B cell (primary cell): ENCODE measurements around the gene CALHM5. TPM values are rescaled to one million over a fixed set of nuclear protein-coding genes. Genes with fewer than 3 reads are reported as not detected.

Experiments
- ATAC-seq: fragments of 200-7000 bp; cut with Tn5 transposase; one replicate; pipeline ENCODE4 v1.10.0; 2021; ENCODE audit warnings: low read depth, mild to moderate bottlenecking, moderate number of reproducible peaks, moderate library complexity
- CTCF ChIA-PET: fragments of 350-600 bp; sonication (Branson Sonifier 250); formaldehyde crosslinking; loops from one replicate; lab custom pipeline; 2021; ENCODE audit warnings: antibody characterized with exemption, inconsistent platforms; lab: Charles Lee
- POLR2A ChIA-PET: fragments of 350-600 bp; sonication (Branson Sonifier 250); formaldehyde crosslinking; loops from one replicate; lab custom pipeline; 2021; ENCODE audit warnings: antibody characterized with exemption; lab: Charles Lee
- DNase-seq: peaks from one replicate; pipeline ENCODE4 v3.0.0; 2013
- H2AFZ ChIP-seq: 2 replicates; pipeline ENCODE4 v1.6.1; 2012; ENCODE audit warnings: mild to moderate bottlenecking, low read depth, low read length; ENCODE audit not compliant: insufficient read depth, poor library complexity, severe bottlenecking
- H3K27ac ChIP-seq, 2 donors: 1 replicate in 1 of 2; 2 replicates in 1 of 2; pipeline ENCODE4 v1.5.1; 2012 to 2013; ENCODE audit warnings: low read length in 2 of 2, mild to moderate bottlenecking in 2 of 2, moderate library complexity in 1 of 2
- H3K27me3 ChIP-seq, 4 experiments: fragments of 200-600 bp in 1 of 4; sonication (generic) in 1 of 4; replicated peaks in 1 of 4; 1 replicate in 2 of 4; 2 replicates in 2 of 4; pipeline versions ENCODE4 v1.6.1 to v1.7.0; 2013 to 2016; ENCODE audit warnings: low read length in 3 of 4, mild to moderate bottlenecking in 2 of 4, mixed read lengths in 1 of 4, moderate library complexity in 1 of 4; ENCODE audit not compliant: insufficient read depth in 4 of 4, control insufficient read depth in 3 of 4; ENCODE audit errors: control extremely low read depth in 1 of 4
- H3K36me3 ChIP-seq, 2 experiments: replicated peaks in 1 of 2; 1 replicate in 1 of 2; 2 replicates in 1 of 2; pipeline versions ENCODE4 v1.6.1 to v1.7.1; 2013; ENCODE audit warnings: low read length in 1 of 2; ENCODE audit not compliant: insufficient read depth in 2 of 2, control insufficient read depth in 1 of 2; ENCODE audit errors: control extremely low read depth in 1 of 2, extremely low read depth in 1 of 2
- H3K4me1 ChIP-seq, 2 donors: fragments of 200-600 bp in 1 of 2; sonication (generic) in 1 of 2; 1 replicate in 1 of 2; 2 replicates in 1 of 2; pipeline versions ENCODE4 v1.5.1 to v1.6.1; 2013 to 2017; ENCODE audit warnings: low read length in 2 of 2; ENCODE audit not compliant: control insufficient read depth in 2 of 2, insufficient read depth in 2 of 2
- H3K4me2 ChIP-seq: replicated peaks from 2 replicates; pipeline ENCODE3; 2012; ENCODE audit warnings: mild to moderate bottlenecking, low read depth, low read length; ENCODE audit not compliant: poor library complexity, severe bottlenecking
- H3K4me3 ChIP-seq, 5 experiments: fragments of 200-600 bp in 1 of 5; sonication (generic) in 1 of 5; 1 replicate in 3 of 5; 2 replicates in 2 of 5; pipeline versions ENCODE4 v1.5.1 to v1.7.0; 2011 to 2016; ENCODE audit warnings: low read length in 4 of 5, mild to moderate bottlenecking in 4 of 5, low read depth in 2 of 5, control low read depth in 1 of 5, moderate library complexity in 1 of 5; ENCODE audit not compliant: insufficient read depth in 1 of 5; ENCODE audit errors: control extremely low read depth in 1 of 5, extremely low read depth in 1 of 5
- H3K79me2 ChIP-seq: fragments of 200-600 bp; sonication (generic); one replicate; pipeline ENCODE4 v1.6.0; 2016; ENCODE audit warnings: low read length; ENCODE audit not compliant: control insufficient read depth, insufficient read depth
- H3K9ac ChIP-seq: fragments of 200-600 bp; sonication (generic); 2 replicates; pipeline ENCODE4 v1.6.1; 2017; ENCODE audit warnings: mild to moderate bottlenecking, low read length, moderate library complexity
- H3K9me3 ChIP-seq, 3 donors: one replicate each; pipeline versions ENCODE4 v1.6.1 to v1.7.1; 2013; ENCODE audit warnings: low read length in 2 of 3; ENCODE audit not compliant: control insufficient read depth in 2 of 3, insufficient read depth in 1 of 3; ENCODE audit errors: control extremely low read depth in 1 of 3
- H4K20me1 ChIP-seq: 2 replicates; pipeline ENCODE4 v1.6.0; 2012; ENCODE audit warnings: mild to moderate bottlenecking, low read length; ENCODE audit not compliant: insufficient read depth, control insufficient read depth, poor library complexity, severe bottlenecking
- H3K27ac Mint-ChIP-seq: one replicate; pipeline ENCODE4 v1.8.0; 2021; ENCODE audit warnings: mixed read lengths
- H3K27me3 Mint-ChIP-seq: one replicate; pipeline ENCODE4 v1.8.0; 2021; ENCODE audit warnings: mixed read lengths
- H3K4me1 Mint-ChIP-seq: one replicate; pipeline ENCODE4 v1.8.0; 2021; ENCODE audit warnings: mixed read lengths
- H3K4me3 Mint-ChIP-seq: one replicate; pipeline ENCODE4 v1.8.0; 2021; ENCODE audit warnings: mixed read lengths
- H3K9me3 Mint-ChIP-seq: one replicate; pipeline ENCODE4 v1.8.0; 2022; ENCODE audit warnings: mixed read lengths; ENCODE audit not compliant: insufficient read depth
- EZH2 ChIP-seq: IDR thresholded peaks from 2 replicates; pipeline ENCODE4 v1.6.1; 2012; ENCODE audit warnings: borderline replicate concordance, low read depth, mild to moderate bottlenecking, moderate library complexity, low read length; ENCODE audit not compliant: insufficient read depth, poor library complexity, severe bottlenecking
- WGBS: methylation state at CpG from one replicate; pipeline ENCODE4 v1.1.5; 2013; ENCODE audit warnings: missing lambda C conversion rate; ENCODE audit not compliant: insufficient coverage; 5-methylcytosine and 5-hydroxymethylcytosine counted together
- intact Hi-C: fragments of 100-400 bp; cut with micrococcal nuclease; formaldehyde crosslinking; loops from one replicate; pipeline ENCODE4 v1.10.0; 2022
- polyA plus RNA-seq: library from polyadenylated mRNA; depleted of rRNA; stranded (reverse); fragments of >200 nt; gene quantifications from 2 replicates; pipeline ENCODE4 v1.2.3, GENCODE V29; 2012
- total RNA-seq, 2 donors: library from RNA; stranded (reverse); fragments of 120-200 nt in 1 of 2; gene quantifications; 1 replicate in 1 of 2; 2 replicates in 1 of 2; pipeline versions ENCODE4 v1.2.3 to v1.2.4, GENCODE V29; 2013 to 2022
- TF ChIP-seq, protein P1 (sequence below): fragments of 200-600 bp; IDR thresholded peaks from one replicate; pipeline ENCODE4 v1.8.0; 2022; ENCODE audit warnings: antibody characterized with exemption, mild to moderate bottlenecking

The CALHM5 gene
- total and polyA plus RNA-seq, 2 donors (not counting 1 experiment from before 2014, with no cell fraction given), result not detected

DNA sequence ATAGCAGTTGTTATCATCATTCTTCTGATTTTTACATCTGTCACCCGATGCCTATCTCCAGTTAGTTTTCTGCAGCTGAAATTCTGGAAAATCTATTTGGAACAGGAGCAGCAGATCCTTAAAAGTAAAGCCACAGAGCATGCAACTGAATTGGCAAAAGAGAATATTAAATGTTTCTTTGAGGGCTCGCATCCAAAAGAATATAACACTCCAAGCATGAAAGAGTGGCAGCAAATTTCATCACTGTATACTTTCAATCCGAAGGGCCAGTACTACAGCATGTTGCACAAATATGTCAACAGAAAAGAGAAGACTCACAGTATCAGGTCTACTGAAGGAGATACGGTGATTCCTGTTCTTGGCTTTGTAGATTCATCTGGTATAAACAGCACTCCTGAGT lies 48.1 kb upstream of the CALHM5 start:
- Mint-ChIP-seq H3K27me3 (no peaks in the 10 kb centered on the region), H3K4me3 (peak overlapping the region; percentile 93), H3K27ac (peak overlapping the region; percentile 96), H3K4me1 (peaks cover 65% of the 10 kb centered on the region), H3K9me3 (no peaks in the 10 kb centered on the region)
- Histone ChIP-seq H3K4me3 (peak overlapping the region; percentile 26 to 91 (median 71)), H3K27me3 (no peaks in the 10 kb centered on the region), H3K4me1 (peaks cover 55 to 60% of the 10 kb centered on the region in 2 donors), H3K79me2 (peaks cover 11% of the 10 kb centered on the region), H4K20me1 (no peaks in the 10 kb centered on the region), H3K4me2 (peak overlapping the region; percentile 94), H2AFZ (no peak overlapping the region), H3K9me3 (no peaks in the 10 kb centered on the region), H3K27ac (peak overlapping the region; percentile 86 to 91), H3K36me3 (no peaks in the 10 kb centered on the region), H3K9ac (peak overlapping the region; percentile 76)
- intact Hi-C loops, result loop anchor here (2.0 to 10.0 kb wide), 6 partner anchors 18 to 358 kb away; partner anchors contain the start of genes DSE, KPNA5, NT5DC1 and ZUP1
- no peak for ATAC-seq
- no peak for DNase-seq
- CTCF ChIA-PET, result interaction anchor here (1.0 to 3.1 kb wide), 4 partner anchors 17 to 72 kb away, joined by 3 to 9 read pairs (median 4); no protein-coding TSS in a partner anchor
- POLR2A ChIA-PET, result no interaction called here
- WGBS, result 80% methylated on average over 1 of the region's 4 CpGs
- TF ChIP-seq EZH2, result no peak
- TF ChIP-seq, protein P1, sequence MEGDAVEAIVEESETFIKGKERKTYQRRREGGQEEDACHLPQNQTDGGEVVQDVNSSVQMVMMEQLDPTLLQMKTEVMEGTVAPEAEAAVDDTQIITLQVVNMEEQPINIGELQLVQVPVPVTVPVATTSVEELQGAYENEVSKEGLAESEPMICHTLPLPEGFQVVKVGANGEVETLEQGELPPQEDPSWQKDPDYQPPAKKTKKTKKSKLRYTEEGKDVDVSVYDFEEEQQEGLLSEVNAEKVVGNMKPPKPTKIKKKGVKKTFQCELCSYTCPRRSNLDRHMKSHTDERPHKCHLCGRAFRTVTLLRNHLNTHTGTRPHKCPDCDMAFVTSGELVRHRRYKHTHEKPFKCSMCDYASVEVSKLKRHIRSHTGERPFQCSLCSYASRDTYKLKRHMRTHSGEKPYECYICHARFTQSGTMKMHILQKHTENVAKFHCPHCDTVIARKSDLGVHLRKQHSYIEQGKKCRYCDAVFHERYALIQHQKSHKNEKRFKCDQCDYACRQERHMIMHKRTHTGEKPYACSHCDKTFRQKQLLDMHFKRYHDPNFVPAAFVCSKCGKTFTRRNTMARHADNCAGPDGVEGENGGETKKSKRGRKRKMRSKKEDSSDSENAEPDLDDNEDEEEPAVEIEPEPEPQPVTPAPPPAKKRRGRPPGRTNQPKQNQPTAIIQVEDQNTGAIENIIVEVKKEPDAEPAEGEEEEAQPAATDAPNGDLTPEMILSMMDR, result no peak

- Mint-ChIP-seq H3K4me1 (peaks cover 65% of the 10 kb centered on the region), H3K27me3 (no peaks in the 10 kb centered on the region), H3K9me3 (no peaks in the 10 kb centered on the region), H3K4me3 (peak overlapping the region; percentile 81), H3K27ac (peak overlapping the region; percentile 98)
- no peak overlapping the region for H2AFZ ChIP-seq
- no CpG with 5 or more reads among the region's 5 CpGs for WGBS
- TF ChIP-seq EZH2, result no peak
- TF ChIP-seq, protein P1, result no peak
- intact Hi-C loops, result loop anchor here (1.0 to 10.0 kb wide), 5 partner anchors 11 to 360 kb away; partner anchors contain the start of genes NT5DC1, RWDD1 and TSPYL1
- ATAC-seq (peak; percentile 51), DNase-seq (peak; percentile 86)
- no peaks in the 10 kb centered on the region for H3K36me3 ChIP-seq
- H3K9me3 ChIP-seq, result no peaks in the 10 kb centered on the region
- H3K27me3 ChIP-seq, result no peaks in the 10 kb centered on the region
- peak overlapping the region in 2 of 5 experiments; percentile 12 to 44 for H3K4me3 ChIP-seq
- peak overlapping the region; percentile 25 for H3K9ac ChIP-seq
- POLR2A ChIA-PET, result interaction anchor here (0.8 to 0.9 kb wide), 2 partner anchors 10 to 55 kb away, joined by 3 to 6 read pairs; no protein-coding TSS in a partner anchor
- H3K27ac ChIP-seq, result peak overlapping the region; percentile 86 to 91
- H4K20me1 ChIP-seq, result no peaks in the 10 kb centered on the region
- peaks cover 55 to 60% of the 10 kb centered on the region in 2 donors for H3K4me1 ChIP-seq
- H3K4me2 ChIP-seq, result peak overlapping the region; percentile 94
- CTCF ChIA-PET, result interaction anchor here (1.0 to 1.5 kb wide), 3 partner anchors 21 to 178 kb away, joined by 3 to 8 read pairs (median 5); no protein-coding TSS in a partner anchor
- peaks cover 11% of the 10 kb centered on the region for H3K79me2 ChIP-seq
These were observed 46.2 kb upstream of the CALHM5 start for GRCh38 chr6:116465246-116465645.
